BJ (cell line): ENCODE data around the gene SPANXD. TPM values are rescaled to one million over a fixed set of nuclear protein-coding genes. Genes with fewer than 3 reads are reported as not detected.

Source experiments
- CTCF ChIA-PET: fragments of 350-600 bp; formaldehyde crosslinking; extraction: SDS; loops from one replicate; lab custom pipeline; 2021; ENCODE audit warnings: antibody characterized with exemption, inconsistent platforms; lab: Yijun Ruan, JAX
- POLR2A ChIA-PET: fragments of 300-600 bp; sonication (Branson Sonifier 250); formaldehyde crosslinking; extraction: SDS; loops from one replicate; lab custom pipeline; 2021; ENCODE audit warnings: antibody characterized with exemption; lab: Charles Lee
- DNase-seq: peaks from one replicate; pipeline ENCODE4 v3.0.0-alpha.2; 2011; ENCODE audit warnings: low read depth
- H3K27me3 ChIP-seq: 2 replicates; pipeline ENCODE4 v1.6.0; 2011; ENCODE audit warnings: low read length; ENCODE audit not compliant: control insufficient read depth, insufficient read depth
- H3K36me3 ChIP-seq: 2 replicates; pipeline ENCODE4 v1.5.1; 2011; ENCODE audit warnings: low read length; ENCODE audit not compliant: control insufficient read depth, insufficient read depth
- H3K4me3 ChIP-seq: 2 replicates; pipeline ENCODE4 v1.5.1; 2011; ENCODE audit warnings: low read depth, mild to moderate bottlenecking, control low read depth, low read length
- CTCF ChIP-seq: IDR thresholded peaks from 2 replicates; pipeline ENCODE4 v1.5.1; 2011; ENCODE audit warnings: low read depth, mild to moderate bottlenecking, control low read depth, inconsistent platforms, low read length, moderate library complexity; ENCODE audit not compliant: insufficient read depth
- polyA plus RNA-seq: library from polyadenylated mRNA; depleted of rRNA; stranded (reverse); fragments of >200 nt; gene quantifications from 2 replicates; pipeline ENCODE4 v1.2.3, GENCODE V29; 2011

Gene SPANXD
- polyA plus RNA-seq, 1 experiment: not detected

GRCh38 chrX:141714680-141715079 lies 16.1 kb upstream of the SPANXD start:
- no peak for DNase-seq
- Histone ChIP-seq H3K27me3 (no peaks in the 10 kb centered on the region), H3K4me3 (no peak overlapping the region), H3K36me3 (no peaks in the 10 kb centered on the region)
- no peak for TF ChIP-seq CTCF
- POLR2A ChIA-PET: no interaction called here
- CTCF ChIA-PET: no interaction called here

- no peaks in the 10 kb centered on the region for H3K27me3 ChIP-seq
- TF ChIP-seq CTCF: no peak
- H3K4me3 ChIP-seq: no peak overlapping the region
- ChIA-PET POLR2A (no interaction called here), CTCF (no interaction called here)
- no peak for DNase-seq
- H3K36me3 ChIP-seq: no peaks in the 10 kb centered on the region
Measured at GRCh38 chrX:141701072-141701471, 2.5 kb upstream of the SPANXD start.

- POLR2A ChIA-PET: no interaction called here
- DNase-seq: no peak
- CTCF ChIA-PET: no interaction called here
- Histone ChIP-seq H3K36me3 (no peaks in the 10 kb centered on the region), H3K27me3 (no peaks in the 10 kb centered on the region), H3K4me3 (no peak overlapping the region)
- no peak for TF ChIP-seq CTCF
Measured at GRCh38 chrX:141673946-141674345, 24.6 kb downstream of the SPANXD start.

- TF ChIP-seq CTCF: no peak
- no peak for DNase-seq
- Histone ChIP-seq H3K4me3 (no peak overlapping the region), H3K36me3 (no peaks in the 10 kb centered on the region), H3K27me3 (no peaks in the 10 kb centered on the region)
- ChIA-PET POLR2A (interaction anchor here (0.6 kb wide), 1 partner anchor 9 kb away, joined by 3 read pairs; no protein-coding TSS in a partner anchor), CTCF (no interaction called here)
Measured at GRCh38 chrX:141669689-141670088, 28.9 kb downstream of the SPANXD start.

- POLR2A ChIA-PET: no interaction called here
- CTCF ChIA-PET: no interaction called here
- DNase-seq: no peak
- no peaks in the 10 kb centered on the region for H3K27me3 ChIP-seq
- H3K4me3 ChIP-seq: no peak overlapping the region
- H3K36me3 ChIP-seq: no peaks in the 10 kb centered on the region
- no peak for TF ChIP-seq CTCF
Measured at GRCh38 chrX:141668371-141668770, 30.2 kb downstream of the SPANXD start.
